ENCODE data around the gene KRT16.
"Not testable (repeated sequence)": the region's sequence is repeated elsewhere in the genome, so short reads cannot be mapped to it uniquely, and the experiment has no call there.

KRT16 gene

DNA sequence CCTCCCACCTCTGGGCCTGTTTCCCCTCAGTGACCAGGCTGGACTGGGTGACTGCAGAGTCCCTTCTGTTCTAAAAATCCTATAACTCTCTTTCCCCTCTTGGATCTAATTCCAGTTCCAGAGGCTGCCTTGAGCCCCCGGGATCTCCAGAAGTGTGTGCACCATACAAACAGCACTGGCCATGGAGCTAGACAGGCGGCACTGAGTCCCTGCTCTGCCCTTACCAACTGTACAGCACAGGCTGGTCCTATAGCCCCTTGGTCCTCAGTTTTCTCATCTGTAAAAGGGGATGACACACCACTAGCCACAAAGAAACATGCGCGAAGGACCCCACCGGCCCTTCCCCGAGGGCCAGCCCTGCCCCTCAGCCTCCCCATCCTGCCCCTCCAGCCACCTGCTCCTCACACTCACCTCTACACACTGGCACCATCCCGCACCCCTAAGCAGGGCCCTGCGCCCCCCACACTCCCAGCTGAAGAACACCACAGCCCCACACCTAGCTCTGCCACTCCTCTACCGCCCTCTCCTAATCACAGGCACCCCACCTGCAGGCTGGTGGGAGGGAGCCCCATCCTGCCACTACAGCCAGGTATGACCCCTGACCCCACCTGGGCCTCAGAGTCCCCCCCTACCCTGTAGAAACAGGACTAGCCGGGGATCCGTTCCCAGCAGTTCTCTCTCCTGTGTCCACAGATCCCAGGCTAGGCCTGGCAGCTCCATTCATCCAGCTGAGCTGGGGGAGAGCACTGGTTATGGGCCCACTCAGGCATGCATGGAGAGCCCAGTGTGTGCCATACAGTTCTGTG is 913 bp upstream of the KRT16 start:
- DNase-seq = no peak

DNA sequence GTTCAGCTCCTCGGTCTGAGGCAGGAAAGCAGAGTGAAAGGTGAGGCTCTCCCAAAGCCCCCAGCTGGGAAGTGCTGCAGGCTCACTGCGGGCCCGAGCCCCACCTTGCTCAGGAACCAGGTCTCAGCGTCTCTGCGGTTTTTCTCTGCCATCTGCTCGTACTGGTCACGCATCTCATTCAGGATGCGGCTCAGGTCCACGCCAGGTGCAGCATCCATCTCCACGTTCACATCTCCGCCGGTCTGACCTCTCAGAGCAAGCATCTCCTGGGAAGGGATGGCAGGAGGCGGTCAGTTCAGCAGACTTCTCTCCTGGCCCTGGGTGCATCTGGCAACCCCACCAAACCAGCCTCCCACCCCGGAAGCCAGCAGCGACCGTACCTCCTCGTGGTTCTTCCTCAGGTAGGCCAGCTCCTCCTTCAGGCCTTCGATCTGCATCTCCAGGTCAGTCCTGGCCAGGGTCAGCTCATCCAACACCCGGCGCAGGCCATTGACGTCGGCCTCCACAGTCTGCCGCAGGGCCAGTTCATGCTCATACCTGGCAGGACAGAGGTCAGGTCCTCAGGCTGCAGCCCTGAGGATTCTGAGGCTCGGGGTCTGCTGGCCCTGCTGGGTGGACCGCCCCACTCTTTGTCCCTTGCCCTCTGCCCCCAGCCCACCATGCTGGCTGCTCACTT is 1.5 kb downstream of the KRT16 start:
- no peak for DNase-seq

DNA sequence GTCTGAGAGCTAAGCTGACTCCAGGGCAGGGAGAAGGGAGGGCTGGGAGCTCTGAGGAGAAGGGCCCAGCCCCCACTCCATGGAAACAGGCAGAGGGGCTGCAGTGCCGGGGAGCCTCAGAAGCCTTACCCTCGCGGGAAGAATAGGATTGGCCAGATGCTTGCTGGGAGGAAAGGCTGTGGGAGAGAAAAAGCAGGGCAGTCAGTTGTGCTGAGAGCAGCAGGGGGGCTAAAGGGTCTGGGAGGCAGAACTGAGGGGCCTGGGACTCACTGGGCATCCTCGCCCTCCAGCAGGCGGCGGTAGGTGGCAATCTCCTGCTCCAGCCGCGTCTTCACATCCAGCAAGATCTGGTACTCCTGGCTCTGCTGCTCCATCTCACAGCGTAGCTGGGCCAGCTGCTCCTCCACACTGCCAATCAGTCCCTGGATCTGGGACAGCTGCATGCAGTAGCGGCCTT is 2.5 kb downstream of the KRT16 start:
- not testable (repeated sequence) for DNase-seq

DNA sequence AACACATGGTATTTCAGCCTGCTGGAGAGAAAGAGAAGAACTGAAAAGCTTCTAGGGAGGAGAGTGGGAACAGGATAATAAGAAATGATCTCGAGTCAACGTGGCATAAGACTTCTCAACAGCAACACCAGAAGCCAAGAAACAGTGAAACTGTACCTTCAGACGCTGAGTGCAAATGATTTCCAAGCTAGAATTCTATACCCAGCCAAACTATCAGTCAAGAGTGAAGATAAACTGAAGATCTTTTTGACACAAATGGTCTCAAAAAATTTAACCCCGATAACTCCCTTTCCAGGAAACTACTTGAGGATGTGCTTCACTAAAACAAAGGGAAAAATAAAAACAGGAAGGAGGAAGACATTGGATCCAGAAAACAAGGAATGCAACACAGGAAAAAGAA is 5.6 kb downstream of the KRT16 start:
- not testable (repeated sequence) for DNase-seq

DNA sequence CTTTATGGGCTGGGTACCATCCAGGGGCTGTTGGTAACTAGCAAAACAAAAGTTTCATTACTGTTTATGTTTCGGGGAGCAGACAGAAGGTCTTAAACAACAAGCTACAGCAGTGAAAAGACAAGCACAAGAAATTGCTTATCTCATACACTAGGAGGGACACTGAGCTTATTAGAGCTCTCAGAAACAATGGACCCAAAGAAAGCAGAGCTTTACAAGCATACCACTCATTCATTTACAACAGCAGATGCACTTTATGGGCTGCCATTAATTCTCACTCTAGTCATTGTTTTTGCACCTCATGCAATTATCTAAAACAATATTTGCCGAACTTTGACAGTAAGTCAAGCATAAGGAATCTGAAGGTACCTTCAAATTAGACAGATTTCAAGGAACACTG is 10.0 kb downstream of the KRT16 start:
- no peak for DNase-seq

DNA sequence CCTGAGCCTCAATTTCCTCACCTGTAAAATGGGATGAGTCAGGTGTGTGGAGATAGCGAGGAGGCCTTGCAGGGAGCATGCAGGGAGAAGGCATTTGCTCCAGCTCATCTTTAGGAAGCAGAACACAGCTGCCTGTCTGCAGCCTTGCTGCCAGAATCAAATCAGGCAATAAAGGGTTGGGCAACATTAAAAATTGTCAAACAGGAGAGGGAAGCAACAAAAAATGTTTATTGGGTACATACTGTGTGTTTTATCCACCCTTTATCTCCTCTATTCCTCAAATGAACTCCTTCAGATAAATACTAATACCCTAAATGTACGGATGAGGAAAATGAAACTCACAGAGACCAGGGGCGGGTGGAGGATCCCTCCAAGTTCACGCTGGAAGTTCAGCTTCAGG is 12.2 kb downstream of the KRT16 start:
- no peak for DNase-seq

DNA sequence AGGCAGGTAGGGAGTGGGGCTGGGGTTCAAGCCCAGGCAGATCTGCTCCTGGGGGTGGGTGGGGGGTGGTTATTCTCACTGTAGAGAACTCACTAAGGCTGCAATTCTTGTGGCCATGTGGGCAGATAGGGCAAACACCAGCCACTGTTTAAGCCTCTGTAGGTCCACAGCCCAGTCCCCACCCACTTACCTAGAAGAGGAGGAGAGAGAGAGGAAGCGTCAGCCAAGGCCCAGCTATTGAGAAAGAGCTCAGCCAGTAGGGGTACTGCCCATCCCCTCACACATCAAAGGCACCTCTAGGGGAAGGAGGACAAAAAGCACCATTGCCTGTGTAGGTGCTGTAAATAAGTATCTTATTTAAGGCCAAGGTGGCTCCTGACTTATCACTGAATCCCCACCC is 12.9 kb downstream of the KRT16 start:
- DNase-seq = no peak

DNA sequence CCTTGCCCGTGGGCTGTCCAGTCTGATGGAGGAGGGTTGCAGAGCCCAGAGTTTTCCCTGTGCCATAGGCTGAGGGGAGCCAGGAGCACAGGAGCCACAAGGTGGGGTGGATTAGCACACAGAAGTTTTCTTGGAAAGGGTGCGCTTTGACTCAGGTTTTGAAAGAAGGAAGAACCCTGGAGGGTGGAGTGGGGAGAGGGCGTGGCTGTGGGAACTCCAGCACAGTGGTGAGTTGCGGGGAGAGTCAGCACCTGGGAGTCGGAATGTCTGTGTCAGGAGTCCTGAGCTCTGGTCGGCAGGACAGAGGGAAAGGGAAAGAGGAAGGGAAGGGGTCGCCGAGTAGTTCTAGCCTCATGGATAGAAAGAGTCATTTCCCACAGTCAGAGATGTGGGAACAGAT is 17.0 kb downstream of the KRT16 start:
- DNase-seq = no peak

DNA sequence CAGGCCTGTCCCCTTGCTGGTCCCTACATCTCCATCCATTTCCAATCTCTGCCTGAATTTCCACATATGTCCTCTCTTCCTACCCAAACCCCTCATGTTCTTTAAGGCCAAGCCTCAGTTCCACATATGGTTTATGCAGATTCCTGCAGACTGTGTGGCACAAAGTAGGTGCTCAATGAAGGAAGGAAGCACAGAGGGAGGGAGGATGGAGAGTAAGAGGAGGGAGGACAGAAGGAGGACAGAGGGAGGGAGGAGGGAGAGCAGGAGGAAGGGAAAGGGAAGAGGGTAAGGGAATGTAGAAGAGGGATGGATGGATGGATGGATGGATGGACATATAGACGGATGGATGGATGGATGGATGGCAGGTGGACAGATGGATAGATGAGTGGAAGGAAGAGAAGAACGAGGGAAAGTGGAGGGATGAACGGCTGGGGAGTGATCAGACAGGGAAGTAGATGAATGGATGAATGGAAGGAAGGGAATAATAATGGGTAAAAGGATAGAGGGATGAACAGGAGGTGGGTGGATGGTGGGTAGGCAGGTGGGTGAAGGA is 18.1 kb downstream of the KRT16 start:
- DNase-seq = no peak

DNA sequence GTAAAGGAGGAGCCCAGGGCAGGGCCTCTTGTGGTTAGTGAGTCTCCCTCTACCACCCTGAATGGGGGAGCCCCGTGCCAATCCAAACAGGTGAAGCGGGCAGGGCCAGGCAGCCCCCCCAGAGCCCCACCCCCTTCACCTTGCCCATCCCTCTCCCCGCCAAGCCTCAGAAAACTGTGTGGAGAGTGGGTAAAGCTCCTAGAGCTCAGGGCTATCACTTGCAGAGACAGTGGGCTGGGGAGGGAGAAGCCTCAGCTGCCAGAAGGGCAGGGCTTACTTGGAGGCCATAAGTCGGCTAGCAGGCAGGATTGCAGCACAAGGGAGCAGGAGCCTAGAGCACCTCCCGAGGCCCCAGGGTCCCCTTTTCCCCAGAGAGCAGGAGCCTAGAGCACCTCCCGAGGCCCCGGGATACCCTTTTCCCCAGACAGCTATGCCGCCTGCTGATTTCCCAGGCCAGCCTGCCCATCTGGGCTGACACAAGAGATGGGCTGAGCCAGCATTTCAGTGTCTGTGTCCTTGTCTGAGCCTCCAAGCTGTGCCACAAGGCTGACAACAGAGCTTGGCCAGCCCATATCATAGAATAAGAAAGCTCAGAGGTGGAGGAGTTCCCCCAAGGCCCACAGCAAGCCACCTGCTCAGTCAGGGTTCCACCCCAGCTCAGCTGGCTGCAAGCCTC is 19.1 kb downstream of the KRT16 start:
- DNase-seq = no peak

DNA sequence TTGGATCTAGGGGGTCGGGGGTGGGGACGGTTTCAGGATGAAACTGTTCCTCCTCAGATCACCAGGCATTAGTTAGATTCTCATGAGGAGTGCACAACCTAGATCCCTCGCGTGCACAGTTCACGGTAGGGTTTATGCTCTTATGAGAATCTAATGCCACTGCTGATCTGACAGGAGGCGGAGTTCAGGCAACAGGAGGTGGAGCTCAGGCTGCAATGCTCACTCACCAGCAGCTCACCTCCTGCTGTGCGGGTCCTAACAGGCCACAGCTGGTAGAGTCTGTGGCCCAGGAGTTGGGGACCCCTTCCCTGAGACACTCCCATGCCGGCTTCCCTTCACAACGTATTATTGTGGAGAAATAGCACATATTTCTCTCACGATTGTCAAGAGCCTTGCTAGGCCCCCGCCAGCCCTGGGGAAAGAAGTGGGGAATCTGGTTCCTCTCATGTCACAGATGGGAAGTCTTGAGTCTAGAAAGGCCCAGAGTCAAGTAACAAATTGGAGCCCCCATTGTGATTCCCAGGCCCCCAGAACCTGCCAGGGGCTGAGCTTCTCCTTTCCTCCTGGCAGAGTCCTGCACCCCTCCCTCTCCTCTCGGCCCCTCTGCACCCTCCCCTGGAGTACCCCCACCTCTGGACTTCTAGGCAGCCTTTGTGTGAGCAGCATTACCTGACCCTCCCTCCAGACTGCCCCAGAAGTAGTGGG is 19.8 kb downstream of the KRT16 start:
- DNase-seq = no peak

DNA sequence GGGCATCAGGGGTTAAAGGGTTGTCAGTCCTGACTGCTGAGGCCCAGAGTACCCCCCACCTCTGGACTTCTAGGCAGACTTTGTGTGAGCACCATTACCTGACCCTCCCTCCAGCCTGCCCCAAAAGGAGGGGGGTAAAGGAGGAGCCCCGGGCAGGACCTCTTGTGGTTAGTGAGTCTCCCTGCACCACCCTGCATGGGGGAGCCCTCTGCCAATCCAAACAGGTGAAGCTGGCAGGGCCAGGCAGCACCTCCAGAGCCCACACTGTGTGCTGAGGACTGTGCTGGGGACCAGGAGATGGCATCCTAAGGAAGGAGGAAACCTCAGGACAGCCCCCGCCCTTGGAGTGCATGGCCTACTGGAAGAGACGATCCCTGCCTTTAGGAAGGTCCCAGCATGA is 23.3 kb downstream of the KRT16 start:
- DNase-seq = no peak

DNA sequence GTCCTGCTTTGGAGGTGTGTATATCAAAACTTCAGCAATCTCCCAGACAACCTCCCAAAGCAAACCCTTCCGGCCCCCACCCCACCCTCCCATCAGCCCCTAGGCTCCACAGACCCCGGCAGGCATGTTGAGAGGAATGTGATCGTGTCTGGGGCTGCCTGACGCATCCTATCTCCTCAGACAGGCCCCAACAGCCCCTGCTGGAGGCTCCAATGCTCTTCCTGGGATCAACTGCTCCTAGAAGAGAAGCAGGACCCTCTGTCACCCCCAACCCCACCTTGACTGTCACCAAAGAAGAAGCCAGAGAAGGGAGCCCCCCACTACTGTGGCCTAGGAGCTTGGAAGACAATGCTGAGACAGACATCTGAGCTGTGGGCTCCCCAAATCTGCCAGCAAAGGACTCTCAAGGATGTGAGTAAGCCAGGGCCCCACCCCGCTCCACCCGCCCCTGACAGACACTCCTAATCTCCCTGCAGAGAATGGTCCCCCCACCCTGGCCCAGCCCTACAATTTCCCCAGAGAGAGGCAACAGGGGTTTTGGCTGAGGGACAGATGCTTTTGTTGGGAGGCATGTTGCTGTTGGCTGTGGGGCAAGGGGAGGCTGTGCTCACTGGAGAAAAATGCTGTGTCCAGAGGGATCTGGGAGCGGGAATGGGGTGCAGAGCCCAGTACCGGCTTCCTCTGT is 24.3 kb downstream of the KRT16 start:
- DNase-seq = no peak

DNA sequence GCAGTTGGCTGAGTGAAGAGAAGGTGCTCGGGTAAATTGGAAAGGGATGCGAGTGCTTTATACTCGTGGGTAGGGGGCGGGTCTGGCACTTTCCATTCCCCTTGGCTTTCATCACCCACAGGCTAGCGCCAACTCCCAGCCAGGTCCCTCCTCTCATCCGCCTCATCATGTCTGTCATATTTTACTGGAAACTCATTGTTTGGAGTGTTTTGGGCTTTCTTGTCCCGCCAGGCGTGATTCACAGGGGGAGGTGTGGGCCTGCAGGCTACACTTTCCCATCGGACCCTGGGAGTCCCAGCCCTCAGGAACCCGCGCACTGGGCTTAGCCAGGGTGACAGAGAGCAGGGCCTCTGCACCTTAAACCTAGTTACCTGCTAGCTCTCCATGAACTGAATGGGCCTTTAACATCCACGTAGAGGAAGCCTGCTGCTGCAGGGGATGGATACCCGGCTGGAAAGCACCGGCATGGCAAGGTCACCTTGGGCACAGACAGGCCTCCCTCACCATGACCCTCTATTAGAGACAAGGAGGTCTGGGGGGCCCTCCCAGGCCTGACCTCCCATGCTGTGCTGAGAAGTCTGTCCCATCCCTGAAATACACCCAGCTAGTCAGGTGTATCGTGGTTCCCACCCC is 25.6 kb downstream of the KRT16 start, which contains the start of gene KRT14:
KRT14 (minus strand) TSS at position 33 of the 633 bp plus-strand sequence. CDS start 61 bp downstream, outside the sequence.
- no peak for DNase-seq

DNA sequence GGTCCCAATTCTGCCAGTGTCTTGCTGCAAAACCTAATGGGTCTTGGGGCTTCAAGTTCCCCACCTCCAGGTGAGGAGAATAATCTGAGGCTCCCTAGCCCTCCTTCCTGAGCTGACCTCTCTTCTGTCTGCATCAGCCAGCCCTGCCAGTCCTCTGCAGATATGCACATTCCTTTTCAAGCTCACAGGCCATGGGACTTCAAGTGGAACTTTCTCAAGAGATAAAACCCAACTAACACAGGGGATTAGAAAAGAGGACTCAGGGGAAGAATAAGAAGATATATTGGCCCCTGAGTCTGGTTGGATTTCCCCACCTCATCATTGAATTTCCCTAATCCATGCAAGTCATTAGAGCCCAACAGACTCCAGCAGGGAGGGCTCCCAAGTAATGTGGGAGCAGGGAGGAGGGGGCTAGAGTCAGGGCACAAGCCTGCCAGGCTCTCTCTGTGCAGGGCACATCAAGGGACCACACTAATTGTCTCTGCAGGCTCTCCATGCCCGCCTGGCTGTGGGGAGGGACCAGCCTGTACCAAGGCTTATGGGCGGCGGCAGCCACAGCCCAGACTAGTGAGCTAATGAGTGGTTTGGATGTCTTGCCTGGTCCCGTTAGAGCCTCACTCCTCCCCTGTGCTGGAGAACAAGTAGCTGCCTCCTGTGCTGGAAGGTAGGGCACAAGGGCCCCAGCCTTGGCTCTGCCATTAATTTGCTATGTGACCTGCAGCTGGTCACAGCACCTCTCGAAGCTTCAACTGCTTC is 27.1 kb downstream of the KRT16 start:
- DNase-seq = no peak

DNA sequence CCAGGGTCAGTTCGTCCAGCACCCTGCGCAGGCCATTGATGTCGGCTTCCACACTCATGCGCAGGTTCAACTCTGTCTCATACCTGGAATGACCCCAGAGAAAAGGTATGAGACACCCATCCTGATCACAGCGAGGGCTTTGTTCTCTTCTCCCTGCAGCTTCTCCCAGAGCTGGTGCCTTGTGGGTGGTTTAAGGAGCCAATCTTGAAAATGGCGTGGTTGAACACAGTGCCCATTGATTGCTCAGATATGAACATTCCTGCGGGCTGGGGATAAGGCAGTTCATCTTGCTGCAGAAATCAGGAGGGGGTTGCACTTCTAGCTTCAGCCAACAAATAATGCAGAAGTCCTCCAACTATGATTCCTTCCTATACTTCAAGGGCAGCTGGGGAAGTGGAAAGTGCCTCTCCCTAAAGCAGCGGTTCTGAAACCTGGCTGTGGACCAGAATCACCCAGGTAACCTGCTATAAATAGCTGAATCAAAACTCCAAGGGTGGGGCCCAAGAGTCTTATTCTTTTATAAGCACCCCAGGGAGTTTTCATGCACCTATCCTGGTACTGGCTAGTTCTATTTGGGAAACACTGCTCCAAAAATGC is 28.1 kb downstream of the KRT16 start:
- not testable (repeated sequence) for DNase-seq

DNA sequence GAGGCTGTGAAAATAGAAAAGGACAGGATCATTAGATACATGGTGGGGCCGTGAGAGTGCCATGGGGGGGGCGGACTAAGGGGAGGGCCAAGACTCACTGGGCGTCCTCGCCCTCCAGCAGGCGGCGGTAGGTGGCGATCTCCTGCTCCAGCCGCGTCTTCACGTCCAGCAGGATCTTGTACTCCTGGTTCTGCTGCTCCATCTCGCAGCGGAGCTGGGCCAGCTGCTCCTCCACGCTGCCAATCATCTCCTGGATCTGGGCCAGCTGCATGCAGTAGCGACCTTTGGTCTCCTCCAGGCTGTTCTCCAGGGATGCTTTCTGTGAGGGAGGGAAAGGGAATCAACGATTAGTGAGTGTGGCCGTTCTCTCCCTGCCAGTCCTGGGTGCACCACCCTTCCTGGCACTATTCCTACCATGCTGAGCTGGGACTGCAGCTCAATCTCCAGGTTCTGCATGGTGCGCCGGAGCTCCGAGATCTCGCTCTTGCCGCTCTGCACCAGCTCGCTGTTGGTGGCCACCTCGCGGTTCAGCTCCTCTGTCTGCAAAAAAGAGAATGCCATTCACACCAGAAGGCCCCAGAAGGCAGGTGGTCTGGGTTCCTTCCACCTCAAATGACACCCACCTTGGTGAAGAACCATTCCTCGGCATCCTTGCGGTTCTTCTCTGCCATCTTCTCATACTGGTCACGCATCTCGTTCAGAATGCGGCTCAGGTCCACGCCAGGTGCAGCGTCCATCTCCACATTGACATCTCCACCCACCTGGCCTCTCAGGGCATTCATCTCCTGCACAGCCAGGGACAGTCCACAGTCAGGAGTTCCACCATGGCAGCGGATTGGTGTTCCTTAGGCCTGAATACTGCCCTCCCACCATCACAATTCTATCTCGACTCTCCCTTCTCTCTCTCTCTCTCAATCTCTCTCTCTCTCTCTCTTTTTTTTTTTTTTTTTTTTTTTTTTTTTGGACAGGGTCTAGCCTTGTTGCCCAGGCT is 29.1 kb downstream of the KRT16 start:
- no peak for DNase-seq

DNA sequence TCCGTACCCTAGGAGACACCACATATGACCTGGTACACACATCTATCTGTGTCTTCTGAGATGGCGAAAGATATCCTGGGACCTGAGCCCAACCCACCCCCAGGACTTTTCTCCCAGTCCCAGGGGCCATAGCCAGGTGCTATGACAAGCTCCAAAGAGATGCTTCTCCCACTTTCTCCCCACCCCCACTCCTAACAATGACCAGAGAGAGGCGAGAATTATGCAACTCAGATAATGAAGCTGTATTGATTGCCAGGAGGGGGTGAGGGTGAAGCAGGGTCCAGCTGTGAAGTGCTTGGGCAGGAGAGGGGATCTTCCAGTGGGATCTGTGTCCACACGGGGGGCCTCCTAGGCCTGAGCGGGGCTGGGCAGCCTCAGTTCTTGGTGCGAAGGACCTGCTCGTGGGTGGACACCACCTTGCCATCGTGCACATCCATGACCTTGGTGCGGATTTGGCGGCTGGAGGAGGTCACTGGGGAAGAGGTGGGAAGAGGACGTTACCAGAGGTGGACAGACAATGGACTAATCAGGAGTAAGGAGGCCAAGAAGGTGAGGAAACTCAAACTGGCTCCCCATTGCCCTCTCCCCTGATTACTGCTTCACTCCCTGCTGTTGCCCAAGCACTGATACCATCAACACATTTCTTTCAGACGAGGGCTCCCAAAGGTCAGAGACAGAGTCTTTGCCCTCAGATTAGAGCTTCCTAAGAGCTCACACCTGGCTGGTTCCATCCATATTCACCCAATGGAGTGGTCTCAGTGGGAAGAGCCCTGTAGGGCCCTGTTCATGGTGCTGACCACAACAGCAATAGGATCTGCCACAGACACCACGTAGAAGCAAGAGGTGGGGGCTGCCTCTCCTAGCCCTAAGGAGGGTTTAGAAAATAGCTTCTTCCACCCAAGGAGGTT is 30.3 kb downstream of the KRT16 start:
- DNase-seq = not testable (repeated sequence)
